ENCODE data around the gene KIF16B. TPM values are rescaled to one million over a fixed set of nuclear protein-coding genes. Genes with fewer than 3 reads are reported as not detected.

KIF16B gene
- total and polyA plus RNA-seq, 2 of the 13 experiments (the other 11 are each of a cell fraction or from before 2014, with no cell fraction given) = 6.9 to 18.0 TPM

- no peak for TF ChIP-seq ZNF280B (CRISPR knock-in tag; IDR thresholded peaks at IDR 0.05; ENCODE audit: borderline replicate concordance)
- TF ChIP-seq KLF13 (CRISPR knock-in tag; IDR thresholded peaks at IDR 0.05) = no peak
These were observed 205.2 kb downstream of the KIF16B start (continued) for GRCh38 chr20:16367948-16368560.

DNA sequence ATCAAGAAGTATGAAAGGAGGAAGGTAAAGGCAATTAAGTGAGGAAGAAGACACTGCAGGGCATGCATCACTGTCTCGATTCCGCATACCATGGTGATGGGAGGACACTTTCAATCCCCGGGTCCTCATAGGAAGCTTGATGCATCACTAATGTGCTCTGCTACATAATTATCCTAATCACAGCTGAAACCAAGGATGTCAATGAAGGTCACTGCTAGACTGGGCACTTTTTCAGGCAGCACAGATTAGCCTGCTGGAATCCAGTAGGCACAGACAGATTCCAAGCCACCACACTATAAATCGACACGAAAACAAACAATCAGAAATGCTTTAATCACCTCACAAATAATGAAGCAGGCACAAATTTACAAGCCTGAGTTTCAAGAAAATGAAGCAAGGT lies 206.7 kb downstream of the KIF16B start:
- 97% methylated on average over 5 of the region's 5 CpGs for WGBS (ENCODE audit: low lambda C conversion rate)

More for the DNA sequence above, 206.7 kb downstream of the KIF16B start:
- H2AFZ ChIP-seq (ENCODE audit: low read length) = no peak overlapping the region
- FAIRE-seq = no peak
- no peaks in the 10 kb centered on the region for H3K9me3 ChIP-seq (ENCODE audit: low read length)
- no peak overlapping the region for H3K4me3 ChIP-seq (replicated peaks in 1 of 3; ENCODE audit: insufficient read depth in 1 of 3, low read depth in 2 of 3, low read length in 3 of 3)
- H3K4me2 ChIP-seq (ENCODE audit: low read depth, low read length) = no peak overlapping the region
- H3K27ac ChIP-seq (ENCODE audit: extremely low read length, insufficient read depth, low read length) = no peak overlapping the region
- no peaks in the 10 kb centered on the region for H3K27me3 ChIP-seq (ENCODE audit: control insufficient read depth in 1 of 2, insufficient read depth in 2 of 2, low read length in 2 of 2)
- intact Hi-C loops (cut with micrococcal nuclease; ENCODE audit: unreplicated experiment) (no loop called here), in situ Hi-C loops (cut with HindIII; ENCODE audit: extremely low pct_ligation_motif_present, low pct_unique_long_range_greater_than_20kb) (no loop called here)
- DNase-seq (ENCODE audit: low spot score) = no peak
- POLR2A ChIA-PET = no interaction called here
- H3K36me3 ChIP-seq (replicated peaks in 1 of 2; ENCODE audit: control insufficient read depth in 1 of 2, insufficient read depth in 2 of 2, low read length in 2 of 2) = no peaks in the 10 kb centered on the region; a peak in 1 of 5 replicates
- no peak for ATAC-seq
- H3K9ac ChIP-seq (ENCODE audit: insufficient read depth, low read depth, low read length) = no peak overlapping the region
- no peaks in the 10 kb centered on the region for H4K20me1 ChIP-seq (ENCODE audit: insufficient read depth, low read length)
- no peaks in the 10 kb centered on the region for H3K79me2 ChIP-seq (ENCODE audit: insufficient read depth, low read length)
- no TSS peak for BruUV-seq (replicated peaks)
- CTCF ChIA-PET (ENCODE audit: low intra/inter-chr PET ratio, low total read pairs) = no interaction called here
- H3K4me1 ChIP-seq (ENCODE audit: insufficient read depth, low read length) = peaks cover 10% of the 10 kb centered on the region
- TF ChIP-seq ZNF672 (CRISPR knock-in tag; IDR thresholded peaks at IDR 0.05) (no peak), FOSL1 (CRISPR knock-in tag; IDR thresholded peaks at IDR 0.05; ENCODE audit: borderline replicate concordance) (no peak)
- TF ChIP-seq, protein P1, sequence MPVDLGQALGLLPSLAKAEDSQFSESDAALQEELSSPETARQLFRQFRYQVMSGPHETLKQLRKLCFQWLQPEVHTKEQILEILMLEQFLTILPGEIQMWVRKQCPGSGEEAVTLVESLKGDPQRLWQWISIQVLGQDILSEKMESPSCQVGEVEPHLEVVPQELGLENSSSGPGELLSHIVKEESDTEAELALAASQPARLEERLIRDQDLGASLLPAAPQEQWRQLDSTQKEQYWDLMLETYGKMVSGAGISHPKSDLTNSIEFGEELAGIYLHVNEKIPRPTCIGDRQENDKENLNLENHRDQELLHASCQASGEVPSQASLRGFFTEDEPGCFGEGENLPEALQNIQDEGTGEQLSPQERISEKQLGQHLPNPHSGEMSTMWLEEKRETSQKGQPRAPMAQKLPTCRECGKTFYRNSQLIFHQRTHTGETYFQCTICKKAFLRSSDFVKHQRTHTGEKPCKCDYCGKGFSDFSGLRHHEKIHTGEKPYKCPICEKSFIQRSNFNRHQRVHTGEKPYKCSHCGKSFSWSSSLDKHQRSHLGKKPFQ (CRISPR knock-in tag; IDR thresholded peaks at IDR 0.05; ENCODE audit: insufficient replicate concordance) = no peak
